Stimulated activated CD4-positive, alpha-beta T cell treated with anti-CD3 and anti-CD28 coated beads, Interleukin-12 subunit alpha, Interleukin-12 subunit beta, amount 100 ng/mL, for 4 hours (primary cell): Measurements from ENCODE around the gene MRPS23.

Experiments used
- DNase-seq: peaks from one replicate; pipeline ENCODE4 v3.0.0-alpha.2; 2020

The MRPS23 gene

DNA sequence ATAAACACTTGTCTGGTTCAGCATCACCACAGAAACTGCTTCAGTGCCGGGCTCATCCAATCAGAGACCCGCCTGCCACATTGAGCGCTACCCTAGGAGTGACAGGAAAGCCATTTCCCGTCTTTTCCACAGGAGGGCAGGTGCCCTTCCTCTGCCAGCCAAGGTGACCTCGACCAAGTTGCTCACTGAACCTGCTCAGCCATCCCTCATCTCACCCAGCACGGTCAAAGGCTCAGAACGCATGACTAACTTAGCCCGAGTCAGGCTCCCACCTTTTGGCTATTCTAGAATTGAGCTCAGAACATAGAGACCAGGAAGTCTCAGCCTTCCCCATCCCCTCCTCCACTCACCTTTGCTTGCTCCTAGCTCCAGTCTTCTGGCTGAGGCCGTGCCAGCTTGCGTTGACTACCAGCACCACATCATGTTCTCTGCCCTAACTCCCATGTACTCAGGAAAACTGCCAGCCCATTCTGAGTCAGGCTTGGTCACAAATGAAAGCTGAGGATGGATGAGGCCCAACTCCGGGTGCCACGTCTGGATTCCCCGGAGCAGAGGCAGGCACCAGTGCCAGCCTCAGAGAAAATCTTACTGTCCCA, 15.6 kb downstream of the MRPS23 start:
- DNase-seq, result no peak

DNA sequence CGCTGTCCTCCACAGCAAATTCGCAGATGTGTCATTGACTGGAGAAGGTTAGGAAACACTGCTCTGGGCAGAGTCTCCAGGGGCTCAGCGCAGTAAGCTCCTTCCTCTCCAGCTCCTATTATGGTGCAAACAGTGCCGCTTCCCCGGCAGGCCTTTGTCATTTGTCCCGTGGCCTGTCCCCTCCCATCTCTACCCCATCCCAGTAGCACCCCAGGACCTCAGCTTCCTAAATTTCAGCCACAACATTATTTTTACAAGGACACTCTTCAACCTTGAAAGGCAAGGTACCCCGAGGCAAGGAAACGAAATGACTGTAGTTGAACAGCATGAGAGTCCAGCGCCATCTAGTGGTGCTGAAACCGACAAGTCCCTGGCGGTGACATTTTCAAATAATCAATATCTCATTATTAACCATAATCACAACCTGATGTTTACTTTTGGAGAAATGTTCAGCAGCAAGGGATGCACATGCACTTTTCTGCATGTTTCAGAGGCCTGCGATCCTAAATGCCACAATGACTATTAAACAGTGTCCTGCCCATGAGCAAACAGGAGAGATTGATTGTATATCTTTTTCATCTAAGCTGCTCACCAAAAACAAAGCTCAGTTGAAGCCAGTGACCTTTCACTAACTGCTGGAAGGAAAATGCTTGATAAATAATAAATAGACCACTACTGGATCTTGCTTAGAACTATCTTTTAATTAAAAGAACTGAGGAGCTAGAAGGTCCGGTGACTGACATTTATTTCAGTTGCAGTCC, 16.5 kb downstream of the MRPS23 start:
- DNase-seq, result peak; percentile 63

GRCh38 chr17:57832314-57833178, 17.3 kb downstream of the MRPS23 start:
- no peak for DNase-seq

DNA sequence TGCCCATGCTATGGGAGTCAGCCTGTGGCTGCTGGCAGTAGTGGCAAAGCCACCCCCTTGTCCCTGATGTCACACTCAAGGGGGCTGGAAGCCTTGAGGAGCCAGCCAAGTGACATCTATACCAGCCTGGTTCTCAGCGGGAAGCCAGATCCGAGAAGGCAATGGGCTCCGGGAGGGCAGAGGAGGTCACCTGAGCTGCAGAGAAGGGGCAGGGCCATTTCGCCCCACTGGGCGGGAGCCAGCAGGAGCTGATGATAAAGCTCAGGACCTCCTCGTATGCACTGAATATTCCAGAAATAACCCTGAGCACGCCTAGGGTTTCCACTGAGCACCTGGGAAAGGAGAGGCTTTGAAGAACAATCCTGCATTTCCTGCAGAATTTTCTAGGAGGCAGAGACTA, 19.0 kb downstream of the MRPS23 start:
- no peak for DNase-seq

GRCh38 chr17:57823469-57824401, 26.1 kb downstream of the MRPS23 start:
- DNase-seq, result no peak

DNA sequence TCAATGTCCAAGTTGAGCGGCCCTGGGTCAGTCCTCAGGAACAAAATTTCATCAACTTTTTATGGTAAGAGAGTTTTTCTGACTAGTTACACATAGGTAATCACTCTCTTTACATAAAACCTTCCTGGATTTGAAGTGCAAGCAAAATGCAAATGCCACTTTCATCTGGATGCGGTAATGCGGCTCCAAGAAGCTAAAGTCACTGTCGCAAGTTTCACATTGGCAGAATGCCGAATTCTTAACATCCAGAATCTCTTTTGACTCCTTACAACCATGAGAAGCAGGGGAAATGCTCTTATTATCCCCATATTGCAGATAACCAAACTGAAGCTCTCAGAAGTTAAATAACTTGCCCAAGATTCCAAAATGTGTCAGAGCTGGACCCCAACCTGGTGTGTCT, 30.0 kb downstream of the MRPS23 start:
- no peak for DNase-seq

- no peak for DNase-seq
These were observed 30.6 kb downstream of the MRPS23 start for GRCh38 chr17:57819285-57819684.

DNA sequence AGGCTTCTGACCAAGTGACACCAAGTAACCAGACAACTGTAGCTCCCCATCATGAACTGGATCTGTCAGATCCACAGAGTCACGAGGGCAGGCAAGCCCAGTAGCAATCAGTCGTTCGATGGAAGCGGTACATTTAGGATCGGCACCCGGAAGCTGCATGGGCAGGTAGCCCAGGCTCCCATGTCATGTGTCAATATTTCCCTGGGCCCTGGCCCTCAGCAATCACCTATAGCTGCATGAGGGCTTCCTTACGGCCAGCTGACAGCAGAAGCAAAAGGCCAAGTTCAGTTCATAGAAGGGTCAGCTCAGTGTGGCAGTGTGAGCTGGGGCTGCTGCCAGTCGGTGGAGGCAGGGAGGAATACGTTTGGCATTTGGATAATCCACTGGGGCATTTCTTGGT, 31.8 kb downstream of the MRPS23 start:
- no peak for DNase-seq

GRCh38 chr17:57817299-57817698, 32.5 kb downstream of the MRPS23 start:
- no peak for DNase-seq

DNA sequence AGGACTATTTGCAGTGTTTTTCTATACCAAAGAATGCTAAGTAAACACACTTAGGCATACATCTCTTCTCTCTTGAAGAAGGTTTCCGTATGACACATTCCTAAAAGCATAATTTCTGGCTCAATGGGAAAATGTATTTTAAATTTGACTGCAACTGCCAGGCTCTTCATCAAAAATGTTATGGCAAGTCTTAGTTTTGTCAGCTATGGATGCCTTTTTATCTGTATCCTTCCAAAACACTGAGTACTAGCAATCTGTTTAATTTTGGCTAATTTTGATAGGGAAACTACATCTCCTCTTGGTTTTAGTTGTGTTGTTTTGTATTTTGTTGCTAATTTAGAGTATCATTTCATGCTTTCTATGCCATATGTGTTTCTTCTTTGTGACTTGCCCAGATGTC, 35.4 kb downstream of the MRPS23 start:
- no peak for DNase-seq

DNA sequence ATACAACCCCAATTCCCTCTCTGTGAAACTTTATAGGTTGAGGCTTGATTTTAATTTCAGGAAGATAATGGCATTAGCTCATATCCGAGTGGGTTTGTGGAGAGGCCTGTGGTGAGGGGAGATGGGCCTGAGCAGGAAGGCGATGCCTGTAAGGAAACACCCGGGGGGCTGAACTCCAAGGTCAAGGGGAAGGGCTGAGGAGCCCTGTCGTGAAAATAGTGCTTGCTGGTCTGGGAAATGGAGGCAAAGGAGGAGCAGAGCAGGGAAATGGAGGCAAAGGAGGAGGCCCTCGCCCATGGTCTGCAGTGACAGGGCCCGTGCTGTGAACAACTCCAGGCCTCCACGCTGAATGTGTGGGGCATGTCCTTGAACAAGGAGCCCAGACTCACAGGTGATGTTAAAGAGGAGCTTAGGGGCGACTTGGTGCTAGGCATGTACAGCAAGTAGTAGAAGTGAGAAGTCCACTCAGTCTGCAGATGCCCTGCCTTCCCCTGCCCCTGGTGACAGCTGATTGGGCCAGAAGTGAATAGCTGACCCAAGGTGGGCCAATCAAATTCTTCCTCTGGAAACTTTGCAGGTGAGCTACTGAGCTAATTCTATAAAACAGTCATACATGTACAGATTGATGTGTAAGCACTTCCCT, 38.1 kb downstream of the MRPS23 start:
- no peak for DNase-seq

DNA sequence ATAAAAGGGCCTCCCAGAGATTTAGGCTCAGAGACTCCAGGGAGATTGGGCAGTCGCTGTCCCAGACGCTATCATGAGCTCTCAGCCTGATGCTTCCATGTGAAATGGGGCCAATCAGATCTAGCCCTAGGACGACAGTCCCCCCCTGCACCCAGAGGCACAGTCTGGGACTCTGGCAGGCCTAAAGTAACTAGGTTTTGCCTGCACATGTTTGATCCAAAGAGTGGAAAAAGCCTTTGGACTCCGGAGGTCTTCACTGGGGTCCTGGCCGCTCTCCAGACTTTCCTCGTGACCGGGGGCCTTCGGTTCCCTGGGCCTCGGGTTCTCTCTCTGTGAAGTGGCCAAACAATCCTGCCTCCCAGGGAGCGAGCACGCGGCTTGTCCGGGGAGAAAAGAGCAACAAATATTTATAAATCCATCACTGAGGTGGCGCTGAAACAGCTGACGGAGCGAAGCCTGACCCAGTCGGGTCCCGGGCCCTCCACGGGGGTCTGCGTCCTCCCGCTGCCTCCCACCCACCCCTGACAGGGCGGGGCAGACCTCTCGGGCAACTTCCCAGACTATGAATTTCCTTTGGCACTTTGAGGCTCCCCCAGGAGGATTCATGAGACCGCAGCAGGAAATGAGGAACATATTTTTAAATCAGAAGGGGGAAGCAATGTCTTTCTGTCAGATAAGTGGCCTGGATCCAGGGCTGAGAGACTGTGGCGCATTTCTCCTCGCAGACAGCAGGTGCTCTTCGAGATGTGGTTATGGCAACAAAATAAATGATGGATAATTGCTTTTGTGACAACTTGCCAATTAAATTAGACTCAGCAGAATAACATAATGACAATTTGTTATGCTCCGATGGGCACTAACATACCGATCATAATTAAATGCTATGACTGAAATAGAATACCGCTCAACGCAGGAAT, 38.9 kb downstream of the MRPS23 start:
- DNase-seq, result no peak

DNA sequence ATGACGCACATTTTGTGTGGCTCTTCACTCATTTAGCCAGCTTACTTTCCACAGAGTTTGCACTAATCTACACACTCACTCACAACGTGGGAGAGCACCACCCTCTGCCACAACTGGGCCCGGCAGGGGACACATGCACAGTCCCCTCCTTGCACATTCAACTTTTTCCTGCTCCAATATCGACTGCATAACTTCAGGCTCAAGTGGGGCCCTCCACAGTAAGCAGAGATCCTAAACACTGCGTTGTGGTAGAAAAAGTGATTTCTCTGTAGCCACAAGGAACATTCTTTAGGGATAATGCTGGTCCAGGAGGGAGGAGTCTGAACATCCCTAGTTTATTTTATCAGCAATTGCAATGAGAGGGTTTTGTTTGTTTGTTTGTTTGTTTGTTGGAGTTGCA, 40.0 kb downstream of the MRPS23 start:
- DNase-seq, result no peak

DNA sequence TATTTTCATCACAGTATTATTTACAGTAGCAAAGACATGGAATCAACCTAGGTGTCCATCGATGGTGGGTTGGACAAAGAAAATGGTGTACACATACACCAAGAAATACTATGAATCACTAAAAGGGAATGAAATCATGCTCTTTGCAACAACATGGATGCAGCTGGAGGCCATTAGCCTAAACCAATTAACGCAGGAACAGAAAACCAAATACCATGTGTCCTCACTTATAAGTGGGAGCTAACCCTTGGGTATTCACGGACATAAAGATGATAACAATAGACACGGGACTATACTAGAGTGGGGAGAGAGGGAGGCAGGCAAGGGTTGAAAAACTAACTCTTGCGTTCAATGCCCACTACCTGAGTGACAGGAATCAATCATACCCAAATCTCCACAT, 41.0 kb downstream of the MRPS23 start:
- DNase-seq, result no peak

DNA sequence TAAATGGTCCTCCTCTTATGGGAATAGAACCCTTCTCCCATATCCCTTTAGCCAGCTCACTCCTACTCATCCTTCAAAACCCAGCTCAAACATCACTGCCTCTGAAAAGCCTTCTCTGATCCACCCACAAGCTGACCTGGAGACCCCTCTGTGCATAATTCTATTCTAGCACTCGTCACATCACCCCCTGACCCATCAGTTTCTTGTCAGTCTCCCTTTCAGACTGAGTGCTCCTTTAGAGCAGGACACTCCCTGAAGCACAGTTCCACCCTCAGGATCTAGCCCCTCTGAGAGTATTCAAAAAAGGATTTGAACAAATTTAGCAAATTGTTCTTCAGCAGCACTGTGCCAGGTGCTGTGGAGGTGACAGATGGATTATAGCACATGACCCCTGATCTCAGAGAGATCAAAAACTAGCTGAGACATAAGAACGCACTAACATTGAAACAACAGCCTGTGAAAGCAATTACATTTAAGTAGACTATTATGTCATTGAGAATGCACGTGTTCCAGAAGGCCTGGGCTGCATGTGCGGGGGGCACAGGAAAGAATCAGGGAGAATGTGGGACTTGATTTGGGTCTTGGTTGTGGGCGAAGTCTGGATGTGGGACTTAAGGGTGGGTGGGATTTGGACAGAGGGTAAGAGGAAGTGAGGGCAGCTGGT, 43.5 kb downstream of the MRPS23 start:
- DNase-seq, result no peak

- no peak for DNase-seq
These were observed 46.8 kb downstream of the MRPS23 start for GRCh38 chr17:57803021-57803420.

GRCh38 chr17:57801044-57801711, 48.7 kb downstream of the MRPS23 start:
- no peak for DNase-seq

- no peak for DNase-seq
These were observed 55.0 kb downstream of the MRPS23 start for GRCh38 chr17:57794841-57795240.

GRCh38 chr17:57788725-57789124, 61.1 kb downstream of the MRPS23 start:
- no peak for DNase-seq

DNA sequence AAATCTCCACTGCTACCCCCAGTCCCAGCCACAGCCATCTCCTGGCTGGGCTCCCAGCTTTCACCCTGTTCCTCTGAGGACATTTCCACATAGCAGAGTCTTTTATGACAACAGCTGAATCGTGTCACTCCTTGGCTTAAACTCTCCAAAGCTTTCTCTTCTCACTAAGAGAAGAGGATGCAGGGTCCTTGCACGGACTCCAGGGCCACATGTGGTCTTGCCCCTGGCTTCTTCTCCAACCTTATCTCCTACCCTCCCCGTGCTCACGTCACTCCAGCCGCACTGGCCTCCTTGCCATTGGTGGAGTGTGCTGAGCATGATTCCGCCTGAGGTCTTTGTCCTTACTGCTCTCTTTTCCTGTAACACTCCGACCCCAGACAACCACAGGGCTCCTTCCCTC, 64.8 kb downstream of the MRPS23 start:
- DNase-seq, result no peak
